HG03039 (cell line): Measurements from ENCODE around the gene GSDME.
"Not testable (repeated sequence)": the region's sequence is repeated elsewhere in the genome, so short reads cannot be mapped to it uniquely, and the experiment has no call there.

ENCODE experiments used
- ATAC-seq: cut with Tn5 transposase; IDR thresholded peaks from one replicate; pipeline ENCODE4 v1.9.1; 2021; ENCODE audit warnings: mild to moderate bottlenecking, moderate library complexity; ENCODE audit not compliant: unreplicated experiment

GSDME gene

DNA sequence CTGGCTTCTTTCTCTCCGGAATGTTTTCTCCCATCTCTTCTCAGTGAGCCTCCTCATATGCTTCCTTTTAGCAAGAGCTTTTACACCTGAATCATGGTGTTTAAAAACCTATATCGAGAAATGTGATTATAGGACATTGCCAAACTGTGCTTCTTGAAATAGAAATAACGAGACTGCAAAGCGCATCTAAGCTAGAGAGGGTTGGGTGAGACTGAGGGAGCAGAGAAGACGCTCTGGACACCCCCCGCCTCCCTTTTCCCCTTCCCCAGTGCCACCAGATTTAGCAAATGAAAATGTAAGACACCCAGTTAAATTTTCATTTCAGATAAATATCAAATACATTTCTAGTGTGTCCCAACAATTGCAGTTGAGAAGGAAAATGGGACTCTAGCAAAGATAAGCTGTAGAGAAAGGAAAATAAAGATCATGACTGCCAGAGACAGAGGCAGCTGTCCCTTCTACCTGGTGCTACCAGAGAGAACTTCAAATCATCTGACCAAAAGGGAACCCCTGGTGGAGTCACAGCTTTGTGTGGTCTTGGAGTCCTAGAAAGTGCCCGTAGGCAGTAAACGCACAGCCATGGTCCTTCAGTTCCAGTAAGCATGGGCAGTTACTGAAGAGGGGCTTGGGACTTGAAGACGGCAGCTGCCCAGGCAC is 14.6 kb downstream of the GSDME start:
- no peak for ATAC-seq

DNA sequence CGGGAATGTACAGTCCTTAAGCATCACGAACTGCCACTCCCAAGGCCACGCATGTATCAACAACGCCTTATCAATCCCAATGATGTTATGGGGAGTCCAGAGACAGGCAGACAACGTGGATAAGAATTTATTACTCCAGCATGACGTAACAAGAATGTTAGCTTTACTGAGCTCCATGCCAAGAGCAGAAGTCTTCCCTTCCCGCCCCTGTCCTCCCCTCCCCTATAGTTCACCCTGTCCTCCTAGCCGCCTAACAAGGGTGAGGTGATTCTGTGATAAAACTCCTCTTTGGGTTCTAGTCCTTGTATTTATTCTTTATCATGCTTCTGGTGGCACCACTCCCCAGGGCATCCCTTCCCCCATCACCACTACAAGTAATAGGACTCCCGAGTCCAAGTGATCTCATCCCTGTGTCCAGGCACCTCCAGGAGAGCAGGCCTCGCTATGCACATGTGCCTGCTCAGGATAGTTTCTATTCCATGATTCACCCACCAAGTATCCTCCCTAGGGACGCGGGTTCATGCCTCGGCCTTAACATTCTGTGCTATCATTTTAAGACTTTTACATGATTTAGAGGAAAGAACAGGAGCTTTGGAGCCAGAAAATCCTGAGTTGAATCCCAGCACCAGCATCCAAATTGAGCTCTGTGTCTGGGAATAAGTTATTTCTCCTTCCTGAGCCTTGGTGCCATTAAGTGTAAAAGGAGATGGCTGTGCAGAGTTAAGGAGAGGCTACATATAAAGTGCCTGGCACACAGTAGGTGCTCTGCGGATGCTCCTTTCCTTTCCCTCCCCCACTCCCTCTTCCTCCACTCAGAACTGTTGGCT is 15.4 kb downstream of the GSDME start:
- no peak for ATAC-seq

DNA sequence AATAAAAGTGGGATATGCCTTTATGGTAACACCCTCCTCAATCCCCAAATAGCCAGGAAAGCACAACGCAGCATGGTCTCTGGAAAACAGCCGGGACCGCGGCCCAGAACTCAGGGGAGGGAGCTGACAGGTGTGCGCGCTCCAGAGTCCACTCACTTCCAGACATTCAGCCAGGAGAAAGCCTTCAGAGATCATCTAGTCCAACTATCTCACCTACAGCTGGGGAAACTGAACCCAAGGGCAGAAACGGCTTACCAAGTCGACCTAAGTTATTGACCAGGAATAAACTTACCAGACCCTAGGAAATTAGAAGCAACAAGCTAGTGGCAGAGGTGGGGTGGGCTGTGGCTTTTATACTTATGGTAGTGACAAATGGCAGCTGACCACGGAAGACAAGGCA is 16.4 kb downstream of the GSDME start:
- no peak for ATAC-seq

DNA sequence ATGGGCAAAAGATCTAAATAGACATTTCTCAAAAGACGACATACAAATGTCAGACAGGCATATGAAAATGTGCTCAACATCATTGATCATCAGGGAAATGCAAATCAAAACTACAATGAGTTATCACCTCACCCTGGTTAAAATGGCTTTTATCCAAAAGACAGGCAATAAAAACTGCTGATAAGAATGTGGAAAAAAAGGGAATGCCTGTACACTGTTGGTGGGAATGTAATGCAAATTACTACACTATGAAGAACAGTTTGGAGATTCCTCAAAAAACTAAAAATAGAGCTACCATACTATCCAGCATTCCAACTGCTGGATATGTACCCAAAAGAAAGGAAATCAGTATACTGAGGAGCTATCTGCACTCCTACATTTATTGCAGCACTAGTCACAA is 18.0 kb downstream of the GSDME start:
- ATAC-seq, result no peak

DNA sequence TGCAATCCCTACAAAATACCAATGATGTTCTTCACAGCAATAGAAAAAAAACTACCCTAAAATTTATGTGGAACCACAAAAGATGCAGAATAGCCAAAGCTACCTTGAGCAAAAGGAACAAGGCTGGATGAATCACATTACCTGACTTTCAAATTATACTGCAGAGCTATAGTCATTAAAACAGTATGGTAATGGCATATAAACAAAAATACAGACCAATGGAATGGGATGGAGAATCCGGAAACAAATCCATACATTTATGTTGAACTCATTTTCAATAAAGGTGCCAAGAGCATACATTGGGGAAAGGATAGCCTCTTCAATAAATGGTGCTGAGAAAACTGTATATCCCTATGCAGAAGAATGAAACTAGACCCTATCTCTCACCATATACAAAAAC is 18.7 kb downstream of the GSDME start:
- no peak for ATAC-seq

DNA sequence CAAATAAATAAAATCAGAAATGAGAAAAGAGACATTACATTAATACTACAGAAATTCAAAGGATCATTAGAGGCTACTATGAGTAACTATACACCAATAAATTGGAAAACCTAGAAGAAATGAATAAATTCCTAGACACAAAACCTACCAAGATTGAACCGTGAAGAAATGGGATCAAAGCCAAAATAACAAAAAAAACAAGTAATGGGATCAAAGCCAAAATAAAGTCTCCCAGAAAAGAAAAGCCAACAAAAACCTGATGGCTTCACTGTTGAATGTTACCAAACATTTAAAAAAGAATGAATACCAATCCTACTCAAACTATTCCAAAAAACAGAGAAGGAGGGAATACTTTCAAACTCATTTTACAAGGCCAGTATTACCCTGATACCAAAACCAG is 20.0 kb downstream of the GSDME start:
- no peak for ATAC-seq

- not testable (repeated sequence) for ATAC-seq
Measured at GRCh38 chr7:24735594-24735993, 21.7 kb downstream of the GSDME start.

GRCh38 chr7:24734306-24734705 is 23.0 kb downstream of the GSDME start:
- ATAC-seq, result no peak

- no peak for ATAC-seq
Measured at GRCh38 chr7:24733414-24734060, 23.7 kb downstream of the GSDME start.

DNA sequence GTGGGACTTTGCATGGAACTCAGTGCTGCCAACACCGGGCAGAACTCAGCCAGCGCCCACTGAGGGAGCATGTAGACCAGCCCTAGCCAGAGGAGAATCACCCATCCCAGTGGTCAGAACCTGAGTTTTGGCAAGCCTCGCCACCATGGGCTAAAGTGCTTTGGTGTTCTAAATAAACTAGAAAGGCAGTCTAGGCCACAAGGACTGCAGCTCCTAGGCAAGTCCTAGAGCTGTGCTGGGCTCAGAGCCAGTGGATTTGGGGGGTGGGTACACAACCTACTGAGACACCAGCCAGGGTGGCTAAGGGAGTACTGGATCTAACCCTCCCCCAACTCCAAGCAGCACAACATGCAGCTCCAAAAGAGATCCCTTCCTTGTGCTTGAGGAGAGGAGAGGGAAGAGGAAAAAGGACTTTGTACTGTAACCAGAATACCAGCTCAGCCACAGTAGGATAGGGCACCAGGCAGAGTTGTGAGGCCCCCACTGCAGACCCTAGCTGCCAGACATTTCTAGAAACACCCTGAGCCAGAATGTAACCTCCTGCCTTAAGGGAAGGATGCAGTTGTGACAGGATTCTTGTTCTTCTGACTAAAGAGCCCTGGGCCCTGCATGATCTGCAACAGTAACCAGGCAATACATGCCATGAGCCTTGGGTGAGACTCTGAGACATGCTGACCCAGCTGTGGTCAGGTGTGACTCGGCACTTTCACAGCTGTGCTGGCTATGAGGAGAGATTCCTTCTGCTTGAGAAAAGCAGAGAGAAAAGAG is 24.4 kb downstream of the GSDME start:
- no peak for ATAC-seq

GRCh38 chr7:24731313-24731712 is 26.0 kb downstream of the GSDME start:
- ATAC-seq, result no peak

GRCh38 chr7:24730018-24730369 is 27.3 kb downstream of the GSDME start:
- no peak for ATAC-seq

GRCh38 chr7:24729365-24730017 is 27.8 kb downstream of the GSDME start:
- ATAC-seq, result no peak

GRCh38 chr7:24728503-24729364 is 28.5 kb downstream of the GSDME start:
- no peak for ATAC-seq

- ATAC-seq, result no peak
Measured at GRCh38 chr7:24728121-24728500, 29.2 kb downstream of the GSDME start.

GRCh38 chr7:24727154-24728120 is 29.8 kb downstream of the GSDME start:
- ATAC-seq, result peak; percentile 43

DNA sequence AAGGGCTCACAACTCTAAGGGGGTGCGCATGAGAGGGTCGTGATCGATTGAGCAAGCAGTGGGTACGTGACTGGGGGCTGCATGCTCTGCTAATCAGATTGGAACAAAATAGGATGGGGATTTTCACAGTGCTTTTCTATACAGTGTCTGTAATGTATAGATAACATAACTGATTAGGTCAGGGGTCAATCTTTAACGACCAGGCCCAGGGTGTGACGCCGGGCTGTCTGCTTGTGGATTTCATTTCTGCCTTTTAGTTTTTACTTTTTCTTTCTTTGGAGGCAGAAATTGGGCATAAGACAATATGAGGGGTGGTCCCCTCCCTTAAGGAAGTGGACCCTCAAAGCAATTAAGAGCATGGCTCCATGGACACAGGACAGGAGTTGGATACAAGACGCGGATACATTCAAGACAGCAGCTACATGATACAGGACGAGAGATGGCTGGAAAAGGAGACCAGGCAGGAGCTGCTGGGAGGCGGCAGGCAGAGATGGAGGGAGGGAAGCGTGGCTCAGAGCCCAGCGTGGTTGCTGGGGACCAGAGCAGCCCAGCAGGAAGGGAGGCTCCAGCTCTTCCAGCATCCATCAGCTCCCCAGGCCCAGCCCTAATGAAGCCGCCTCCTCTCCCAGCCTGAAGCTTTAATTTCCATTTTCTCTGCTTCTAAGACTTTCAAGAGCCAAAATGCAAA is 31.6 kb downstream of the GSDME start:
- ATAC-seq, result no peak
